ENCODE data around the gene ST3GAL5. TPM values are rescaled to one million over a fixed set of nuclear protein-coding genes. Genes with fewer than 3 reads are reported as not detected.

ST3GAL5 gene
- total RNA-seq, 4 donors from 2014 or later = 139 to 199 (median 156) TPM

DNA sequence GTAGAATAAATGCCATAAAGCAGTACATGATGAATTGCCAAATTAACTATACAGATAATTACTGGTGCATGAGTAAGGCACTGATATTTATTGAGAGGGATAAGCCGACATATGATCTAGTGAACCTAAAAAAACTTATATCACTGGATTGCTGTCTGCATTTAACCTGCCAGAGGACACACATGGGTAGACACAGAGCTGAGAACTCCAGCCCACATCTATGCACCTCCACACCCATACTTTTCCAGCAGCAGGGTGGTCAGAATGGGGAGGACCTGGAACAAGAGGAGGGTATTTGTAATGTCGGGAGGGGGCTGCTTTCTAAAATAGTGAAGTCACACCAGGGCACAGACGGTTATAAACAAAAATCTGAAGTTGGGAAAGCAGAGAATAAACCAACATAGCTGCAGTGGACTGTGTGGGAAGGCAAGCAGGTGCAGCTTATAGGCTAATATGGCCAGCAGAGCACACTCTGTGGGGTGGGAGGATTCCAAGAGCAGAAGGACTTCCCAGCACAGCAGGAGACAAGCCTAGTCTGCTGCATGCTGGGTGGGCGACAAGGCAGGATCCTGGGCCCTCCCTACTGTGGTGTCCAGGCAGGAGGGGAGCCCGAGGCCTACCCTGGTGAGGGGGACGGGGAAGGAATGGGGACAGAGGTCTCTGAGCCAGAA is 17.2 kb downstream of the ST3GAL5 start:
- Histone ChIP-seq H3K27me3 (no peaks in the 10 kb centered on the region), H3K4me3 (replicated peaks in 1 of 3) (no peak overlapping the region), H3K9me3 (no peaks in the 10 kb centered on the region), H3K36me3 (no peaks in the 10 kb centered on the region), H3K27ac (no peak overlapping the region), H3K4me1 (peaks cover 7 to 33% of the 10 kb centered on the region in 2 donors)
- intact Hi-C loops (cut with DNase I) = loop anchor here (5.0 kb wide), 1 partner anchor 34 kb away; no protein-coding TSS in a partner anchor
- whole genome bisulfite sequencing, 2 donors = 94 to 95% methylated on average over 6 of the region's 6 CpGs
- TF ChIP-seq CTCF (IDR thresholded peaks at IDR 0.05) (no peak), POLR2A (IDR thresholded peaks at IDR 0.05) (no peak)
- no peak for DNase-seq

DNA sequence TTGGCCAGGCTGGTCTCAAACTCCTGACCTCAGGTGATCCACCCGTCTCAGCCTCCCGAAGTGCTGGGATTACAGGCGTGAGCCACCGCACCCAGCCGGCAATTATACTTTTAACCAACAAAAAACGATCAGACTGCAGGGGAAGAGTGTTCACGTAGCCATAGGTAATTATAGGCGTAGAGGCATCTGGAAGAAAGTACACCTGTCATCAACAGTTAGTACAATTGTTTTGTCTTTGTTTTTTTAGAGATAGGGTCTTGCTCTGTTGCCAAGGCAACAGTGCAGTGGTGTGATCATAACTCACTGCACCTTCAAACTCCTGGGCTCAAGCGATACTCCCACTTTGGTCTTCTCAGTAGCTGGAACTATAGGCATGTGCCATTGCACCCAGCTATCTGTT is 20.0 kb downstream of the ST3GAL5 start:
- no peak for TF ChIP-seq CTCF (IDR thresholded peaks at IDR 0.05)
- intact Hi-C loops (cut with DNase I) = no loop called here
- Histone ChIP-seq H3K4me3 (replicated peaks in 1 of 3) (no peak overlapping the region), H3K36me3 (no peaks in the 10 kb centered on the region), H3K27me3 (no peaks in the 10 kb centered on the region), H3K4me1 (peaks cover 6 to 25% of the 10 kb centered on the region in 2 donors), H3K27ac (no peak overlapping the region), H3K9me3 (no peaks in the 10 kb centered on the region)
- DNase-seq = no peak
- WGBS, 2 donors = 94 to 98% methylated on average over 9 of the region's 9 CpGs

- H3K9me3 ChIP-seq = no peaks in the 10 kb centered on the region
- peaks cover 6 to 19% of the 10 kb centered on the region in 2 donors for H3K4me1 ChIP-seq
- no peaks in the 10 kb centered on the region for H3K27me3 ChIP-seq
- no peak overlapping the region for H3K4me3 ChIP-seq (replicated peaks in 1 of 3)
- intact Hi-C loops (cut with DNase I) = no loop called here
- peaks cover 4 to 5% of the 10 kb centered on the region in 2 donors for H3K36me3 ChIP-seq
- no peak for TF ChIP-seq POLR2A (IDR thresholded peaks at IDR 0.05)
- no peak for TF ChIP-seq CTCF (IDR thresholded peaks at IDR 0.05)
- DNase-seq = no peak
- H3K27ac ChIP-seq = no peak overlapping the region
- WGBS, 2 donors = 91 to 92% methylated on average over 11 of the region's 11 CpGs
Measured at GRCh38 chr2:85867556-85868292, 21.1 kb downstream of the ST3GAL5 start.

- WGBS, 2 donors = 93% methylated on average over 1 of the region's 1 CpG
- no peaks in the 10 kb centered on the region for H3K27me3 ChIP-seq
- no peak for DNase-seq
- intact Hi-C loops (cut with DNase I) = no loop called here
- no peaks in the 10 kb centered on the region for H3K9me3 ChIP-seq
- peaks cover 6 to 13% of the 10 kb centered on the region in 2 donors for H3K4me1 ChIP-seq
- H3K4me3 ChIP-seq (replicated peaks in 1 of 3) = no peak overlapping the region
- H3K27ac ChIP-seq = no peak overlapping the region
- peaks cover 6 to 8% of the 10 kb centered on the region in 2 donors for H3K36me3 ChIP-seq
- TF ChIP-seq CTCF (IDR thresholded peaks at IDR 0.05) (no peak), POLR2A (IDR thresholded peaks at IDR 0.05) (no peak)
Measured at GRCh38 chr2:85867121-85867520, 21.7 kb downstream of the ST3GAL5 start.

DNA sequence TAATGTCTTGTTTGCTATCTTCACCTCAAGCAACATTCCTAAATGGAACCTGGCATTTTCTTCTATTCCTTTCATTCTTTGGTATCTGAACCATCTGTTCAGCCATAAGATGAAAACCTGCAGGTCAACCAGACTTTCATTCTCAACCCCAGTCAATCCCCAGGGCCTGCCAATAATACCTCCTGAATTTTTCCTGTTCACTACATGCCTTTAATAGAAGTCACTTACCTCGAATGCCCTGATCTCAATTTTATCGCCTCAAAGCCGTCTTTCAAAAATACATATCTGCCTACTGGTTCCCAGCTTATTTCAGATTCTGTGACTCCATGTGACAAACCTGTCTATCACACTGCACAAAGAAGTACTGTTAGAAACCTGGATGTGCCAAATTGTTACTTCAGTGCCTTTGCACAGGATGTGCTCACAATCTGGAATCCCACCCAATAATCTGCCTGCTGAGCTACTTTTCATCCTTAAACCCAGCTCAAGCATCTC is 22.6 kb downstream of the ST3GAL5 start:
- Histone ChIP-seq H3K4me1 (peaks cover 6 to 7% of the 10 kb centered on the region in 2 donors), H3K27ac (no peak overlapping the region), H3K27me3 (no peaks in the 10 kb centered on the region), H3K4me3 (replicated peaks in 1 of 3) (no peak overlapping the region), H3K36me3 (peaks cover 6 to 8% of the 10 kb centered on the region in 2 donors), H3K9me3 (no peaks in the 10 kb centered on the region)
- intact Hi-C loops (cut with DNase I) = no loop called here
- DNase-seq = no peak
- 95 to 98% methylated on average over 3 of the region's 3 CpGs for WGBS, 2 donors
- TF ChIP-seq CTCF (IDR thresholded peaks at IDR 0.05) (no peak), POLR2A (IDR thresholded peaks at IDR 0.05) (no peak)
